ENCODE results near the gene DNPEP. TPM values are rescaled to one million over a fixed set of nuclear protein-coding genes. Genes with fewer than 3 reads are reported as not detected.

Gene DNPEP
- total RNA-seq, 1 experiment from 2014 or later, result 60.9 TPM

GRCh38 chr2:219350710-219351221, 36.9 kb downstream of the DNPEP start:
- Histone ChIP-seq H3K4me2 (ENCODE audit: insufficient read depth, insufficient read length, low read length) (no peak overlapping the region), H3K9ac (ENCODE audit: extremely low read depth, insufficient read length, low read length) (no peak overlapping the region), H3K9me3 (ENCODE audit: control insufficient read depth, low read depth, low read length) (no peaks in the 10 kb centered on the region), H3K79me2 (ENCODE audit: insufficient read depth, low read length) (no peaks in the 10 kb centered on the region), H3K4me1 (ENCODE audit: insufficient read depth, low read length) (no peaks in the 10 kb centered on the region), H4K91ac (ENCODE audit: insufficient read length, low read depth, low read length) (no peak overlapping the region), H2AFZ (ENCODE audit: low read length) (no peak overlapping the region), H4K5ac (ENCODE audit: insufficient read length, low read depth, low read length) (no peak overlapping the region), H3K23me2 (ENCODE audit: insufficient read length, low read depth, low read length, poor library complexity, severe bottlenecking) (no peaks in the 10 kb centered on the region), H3T11ph (ENCODE audit: low read length) (no peak overlapping the region), H3K27ac (ENCODE audit: insufficient read length, low read depth, low read length) (no peak overlapping the region), H4K20me1 (ENCODE audit: control insufficient read depth, insufficient read depth, insufficient read length) (no peaks in the 10 kb centered on the region), H2BK12ac (ENCODE audit: insufficient read length, low read depth, low read length) (no peak overlapping the region), H2BK120ac (ENCODE audit: low read depth, low read length, poor library complexity, severe bottlenecking) (no peak overlapping the region), H3K14ac (ENCODE audit: insufficient read depth, low read length) (no peak overlapping the region), H2AK5ac (ENCODE audit: insufficient read length, low read length) (no peak overlapping the region), H4K8ac (replicated peaks; ENCODE audit: insufficient read length, low read depth, low read length) (no peak overlapping the region), H2BK20ac (ENCODE audit: low read depth, low read length, poor library complexity, severe bottlenecking) (no peak overlapping the region), H3K18ac (ENCODE audit: insufficient read length, low read depth, low read length) (no peak overlapping the region), H3K27me3 (ENCODE audit: insufficient read depth, low read length) (peaks cover 4% of the 10 kb centered on the region; the same call in 1 of the 2 replicates), H2BK15ac (ENCODE audit: low read depth, low read length) (no peak overlapping the region), H3K56ac (ENCODE audit: insufficient read length, low read depth, low read length) (no peak overlapping the region), H3K4ac (ENCODE audit: low read depth, low read length) (no peak overlapping the region), H3K23ac (ENCODE audit: insufficient read length, low read depth, low read length) (no peak overlapping the region), H3K79me1 (ENCODE audit: insufficient read depth, low read depth, low read length, poor library complexity, severe bottlenecking) (no peaks in the 10 kb centered on the region), H2BK5ac (ENCODE audit: insufficient read length, low read length) (no peak overlapping the region)
- TF ChIP-seq, protein P1, sequence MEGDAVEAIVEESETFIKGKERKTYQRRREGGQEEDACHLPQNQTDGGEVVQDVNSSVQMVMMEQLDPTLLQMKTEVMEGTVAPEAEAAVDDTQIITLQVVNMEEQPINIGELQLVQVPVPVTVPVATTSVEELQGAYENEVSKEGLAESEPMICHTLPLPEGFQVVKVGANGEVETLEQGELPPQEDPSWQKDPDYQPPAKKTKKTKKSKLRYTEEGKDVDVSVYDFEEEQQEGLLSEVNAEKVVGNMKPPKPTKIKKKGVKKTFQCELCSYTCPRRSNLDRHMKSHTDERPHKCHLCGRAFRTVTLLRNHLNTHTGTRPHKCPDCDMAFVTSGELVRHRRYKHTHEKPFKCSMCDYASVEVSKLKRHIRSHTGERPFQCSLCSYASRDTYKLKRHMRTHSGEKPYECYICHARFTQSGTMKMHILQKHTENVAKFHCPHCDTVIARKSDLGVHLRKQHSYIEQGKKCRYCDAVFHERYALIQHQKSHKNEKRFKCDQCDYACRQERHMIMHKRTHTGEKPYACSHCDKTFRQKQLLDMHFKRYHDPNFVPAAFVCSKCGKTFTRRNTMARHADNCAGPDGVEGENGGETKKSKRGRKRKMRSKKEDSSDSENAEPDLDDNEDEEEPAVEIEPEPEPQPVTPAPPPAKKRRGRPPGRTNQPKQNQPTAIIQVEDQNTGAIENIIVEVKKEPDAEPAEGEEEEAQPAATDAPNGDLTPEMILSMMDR (conservative IDR thresholded peaks at IDR 0.05), result no peak
- no CpG with 5 or more reads among the region's 4 CpGs for WGBS (ENCODE audit: extremely low coverage, insufficient read length, low lambda C conversion rate)
- H3K9me3 Mint-ChIP-seq, result no peaks in the 10 kb centered on the region
- peaks cover 0 to 14% of the 10 kb centered on the region in 2 experiments; a peak in 3 of 4 replicates for H3K4me1 Mint-ChIP-seq
- no peak overlapping the region for H3K27ac Mint-ChIP-seq
- peaks cover 65% of the 10 kb centered on the region for H3K27me3 Mint-ChIP-seq (ENCODE audit: low read depth)
- no peak overlapping the region; a peak in 1 of 5 replicates for H3K4me3 Mint-ChIP-seq
- no peaks in the 10 kb centered on the region for H3K36me3 Mint-ChIP-seq (ENCODE audit: insufficient read depth in 1 of 3, low read depth in 3 of 3)
- DNase-seq, result peak; percentile 74
